ENCODE data around the gene DNAJB6. TPM values are rescaled to one million over a fixed set of nuclear protein-coding genes. Genes with fewer than 3 reads are reported as not detected.
A peak's percentile ranks its signal among the peaks of the same experiment; 100 is the strongest.

The DNAJB6 gene
- polyA plus RNA-seq, 1 donor from 2014 or later = 106 TPM

DNA sequence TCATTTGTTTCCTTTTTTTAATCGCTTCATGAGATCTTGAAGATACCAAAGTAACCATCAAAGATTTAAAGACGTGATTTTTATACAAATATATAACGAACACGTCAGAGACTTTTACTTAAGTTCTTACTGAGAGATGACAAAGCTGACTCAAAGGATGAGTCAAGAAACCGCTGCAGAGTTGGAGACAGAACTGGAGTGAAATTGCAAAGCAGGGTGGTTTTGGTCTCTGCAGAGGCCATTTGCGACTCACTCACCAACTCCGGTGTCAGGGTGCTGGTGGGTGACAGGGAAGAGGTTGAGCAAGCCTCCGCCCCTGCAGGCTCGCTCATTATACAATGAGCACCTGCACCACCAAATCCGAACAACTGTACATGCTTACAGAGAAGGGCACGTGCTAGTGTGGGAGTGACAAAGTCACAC, 75.2 kb downstream of the DNAJB6 start:
- no peaks in the 10 kb centered on the region for H3K9me3 Mint-ChIP-seq
- peaks cover 6% of the 10 kb centered on the region for H3K36me3 Mint-ChIP-seq
- no peaks in the 10 kb centered on the region for H3K27me3 Mint-ChIP-seq
- H3K4me1 Mint-ChIP-seq = peaks cover 0 to 4% (median 4%) of the 10 kb centered on the region in 3 donors
- H3K4me3 Mint-ChIP-seq = peak overlapping the region in 1 of 4 donors; percentile 28
- H3K27ac Mint-ChIP-seq = peak overlapping the region in 2 of 3 donors; percentile 39 to 78

DNA sequence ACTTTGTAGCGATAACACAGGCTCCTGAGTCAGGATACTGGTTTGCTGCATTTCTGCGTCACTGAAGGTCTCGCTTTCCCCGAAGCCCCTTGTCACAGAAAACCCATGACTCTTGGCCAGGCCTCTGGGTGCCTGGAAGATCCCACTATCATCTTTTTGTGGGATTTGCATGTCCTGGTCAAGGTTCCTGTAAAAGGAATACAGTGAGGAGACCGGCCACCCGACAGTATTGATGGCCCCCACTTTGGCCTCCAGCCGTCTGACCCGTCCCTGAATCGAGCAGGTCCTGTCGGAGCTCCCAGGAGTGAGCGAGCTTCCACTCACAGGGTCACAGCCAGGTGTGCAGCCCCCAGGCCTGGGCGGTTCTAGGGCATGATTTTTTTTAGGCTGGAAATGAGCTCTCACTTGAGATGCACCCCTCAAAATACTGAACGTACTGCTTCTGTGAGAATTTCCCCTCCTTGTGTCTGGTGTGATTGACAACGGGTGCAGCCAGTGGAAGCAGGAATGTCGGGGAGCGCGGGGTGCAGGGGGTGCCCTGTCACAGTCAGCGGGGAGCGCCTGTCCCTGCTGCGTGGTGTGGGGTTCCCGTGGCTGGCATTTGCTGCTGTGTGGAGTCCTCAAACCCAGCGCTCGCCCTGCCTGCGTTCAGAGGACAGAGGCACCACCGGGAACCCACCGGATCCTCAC, 75.8 kb downstream of the DNAJB6 start:
- Mint-ChIP-seq H3K27me3 (no peaks in the 10 kb centered on the region), H3K36me3 (peaks cover 8% of the 10 kb centered on the region), H3K9me3 (no peaks in the 10 kb centered on the region), H3K4me3 (no peak overlapping the region), H3K4me1 (peaks cover 0 to 4% (median 4%) of the 10 kb centered on the region in 3 donors), H3K27ac (no peak overlapping the region)

- Mint-ChIP-seq H3K9me3 (no peaks in the 10 kb centered on the region), H3K4me1 (peaks cover 0 to 4% (median 4%) of the 10 kb centered on the region in 3 donors), H3K27me3 (no peaks in the 10 kb centered on the region), H3K27ac (no peak overlapping the region), H3K36me3 (peaks cover 8% of the 10 kb centered on the region), H3K4me3 (no peak overlapping the region)
Measured at GRCh38 chr7:157413881-157414701, 77.3 kb downstream of the DNAJB6 start.

GRCh38 chr7:157414702-157415096, 77.9 kb downstream of the DNAJB6 start:
- H3K4me3 Mint-ChIP-seq = no peak overlapping the region
- no peak overlapping the region for H3K27ac Mint-ChIP-seq
- H3K36me3 Mint-ChIP-seq = peaks cover 8% of the 10 kb centered on the region
- H3K4me1 Mint-ChIP-seq = peaks cover 0 to 4% (median 4%) of the 10 kb centered on the region in 3 donors
- H3K27me3 Mint-ChIP-seq = no peaks in the 10 kb centered on the region
- no peaks in the 10 kb centered on the region for H3K9me3 Mint-ChIP-seq

DNA sequence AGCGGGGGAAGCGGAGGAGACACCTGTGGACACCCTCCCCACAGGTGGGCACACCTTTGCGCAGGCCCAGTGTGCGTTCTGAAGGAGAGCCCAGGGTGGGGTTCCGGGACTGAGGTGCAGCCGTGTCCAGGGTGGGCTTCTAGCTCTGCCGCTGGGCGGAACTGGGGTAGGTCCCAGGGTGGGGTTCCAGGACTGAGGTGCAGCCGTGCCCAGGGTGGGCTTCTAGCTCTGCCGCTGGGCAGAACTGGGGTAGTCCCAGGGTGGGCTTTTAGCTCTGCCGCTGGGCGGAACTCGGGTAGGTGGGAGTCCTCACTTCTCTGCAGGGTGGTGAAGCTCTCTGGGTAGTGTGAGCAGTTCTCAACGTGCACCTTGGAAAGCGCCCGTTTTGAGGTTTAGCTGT, 78.7 kb downstream of the DNAJB6 start:
- H3K27ac Mint-ChIP-seq = no peak overlapping the region
- no peaks in the 10 kb centered on the region for H3K9me3 Mint-ChIP-seq
- peaks cover 0 to 4% (median 4%) of the 10 kb centered on the region in 3 donors for H3K4me1 Mint-ChIP-seq
- no peak overlapping the region for H3K4me3 Mint-ChIP-seq
- H3K36me3 Mint-ChIP-seq = peaks cover 6% of the 10 kb centered on the region
- no peaks in the 10 kb centered on the region for H3K27me3 Mint-ChIP-seq

DNA sequence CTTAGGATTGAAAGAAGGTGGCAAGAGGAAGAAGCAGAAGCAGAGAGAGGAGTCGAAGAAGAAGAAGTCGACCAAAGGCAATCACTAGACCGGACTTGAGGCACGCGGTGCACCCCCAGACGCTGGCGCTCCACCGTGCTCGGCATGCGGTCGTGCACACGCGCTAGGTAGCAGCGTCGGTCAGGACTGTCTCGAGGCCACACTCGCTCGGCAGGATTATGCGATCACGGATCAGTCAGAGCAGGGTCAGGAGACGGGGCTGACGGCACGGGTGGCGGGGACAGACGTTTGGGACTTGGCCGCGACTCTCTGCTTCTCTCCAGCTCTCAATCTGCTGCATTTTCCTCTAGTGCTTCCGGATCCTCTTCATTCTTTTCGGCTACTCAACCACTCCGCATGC, 79.2 kb downstream of the DNAJB6 start:
- no peak overlapping the region for H3K4me3 Mint-ChIP-seq
- no peaks in the 10 kb centered on the region for H3K27me3 Mint-ChIP-seq
- H3K27ac Mint-ChIP-seq = no peak overlapping the region
- H3K36me3 Mint-ChIP-seq = peaks cover 5% of the 10 kb centered on the region
- no peaks in the 10 kb centered on the region for H3K9me3 Mint-ChIP-seq
- H3K4me1 Mint-ChIP-seq = peaks cover 0 to 4% (median 4%) of the 10 kb centered on the region in 3 donors

GRCh38 chr7:157418204-157419034, 81.6 kb downstream of the DNAJB6 start:
- H3K9me3 Mint-ChIP-seq = no peaks in the 10 kb centered on the region
- H3K27ac Mint-ChIP-seq = no peak overlapping the region
- no peak overlapping the region for H3K4me3 Mint-ChIP-seq
- H3K4me1 Mint-ChIP-seq = no peaks in the 10 kb centered on the region
- peaks cover 5% of the 10 kb centered on the region for H3K36me3 Mint-ChIP-seq
- no peaks in the 10 kb centered on the region for H3K27me3 Mint-ChIP-seq

GRCh38 chr7:157419035-157419293, 82.2 kb downstream of the DNAJB6 start:
- no peaks in the 10 kb centered on the region for H3K4me1 Mint-ChIP-seq
- no peaks in the 10 kb centered on the region for H3K9me3 Mint-ChIP-seq
- no peak overlapping the region for H3K27ac Mint-ChIP-seq
- peaks cover 5% of the 10 kb centered on the region for H3K36me3 Mint-ChIP-seq
- no peaks in the 10 kb centered on the region for H3K27me3 Mint-ChIP-seq
- H3K4me3 Mint-ChIP-seq = no peak overlapping the region

GRCh38 chr7:157422279-157422678, 85.5 kb downstream of the DNAJB6 start:
- Mint-ChIP-seq H3K4me1 (peaks cover 0 to 2% (median 0%) of the 10 kb centered on the region in 3 donors), H3K4me3 (no peak overlapping the region), H3K27ac (no peak overlapping the region), H3K36me3 (peaks cover 2% of the 10 kb centered on the region), H3K27me3 (no peaks in the 10 kb centered on the region), H3K9me3 (no peaks in the 10 kb centered on the region)

DNA sequence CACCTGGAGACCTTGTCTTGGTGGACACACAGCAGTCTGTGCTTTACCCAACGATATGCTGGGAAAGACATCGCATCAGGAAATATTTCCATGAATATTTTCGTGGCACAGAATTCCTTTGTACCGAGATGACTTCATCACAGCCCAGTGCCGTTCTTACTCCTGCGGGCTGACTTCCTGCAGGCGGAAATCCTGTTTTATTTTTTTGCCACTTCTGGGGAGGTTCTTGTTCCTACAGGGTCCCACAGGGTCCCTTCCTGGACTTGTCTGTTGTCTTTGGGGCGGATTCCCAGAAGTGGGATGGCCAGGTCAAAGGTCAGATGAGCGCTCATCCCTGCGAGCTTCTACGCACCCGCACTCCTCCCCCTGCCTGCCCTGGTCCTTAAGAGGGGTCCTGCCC, 86.5 kb downstream of the DNAJB6 start:
- Mint-ChIP-seq H3K27ac (no peak overlapping the region), H3K4me1 (peaks cover 0 to 2% (median 0%) of the 10 kb centered on the region in 3 donors), H3K36me3 (no peaks in the 10 kb centered on the region), H3K27me3 (no peaks in the 10 kb centered on the region), H3K9me3 (no peaks in the 10 kb centered on the region), H3K4me3 (no peak overlapping the region)

DNA sequence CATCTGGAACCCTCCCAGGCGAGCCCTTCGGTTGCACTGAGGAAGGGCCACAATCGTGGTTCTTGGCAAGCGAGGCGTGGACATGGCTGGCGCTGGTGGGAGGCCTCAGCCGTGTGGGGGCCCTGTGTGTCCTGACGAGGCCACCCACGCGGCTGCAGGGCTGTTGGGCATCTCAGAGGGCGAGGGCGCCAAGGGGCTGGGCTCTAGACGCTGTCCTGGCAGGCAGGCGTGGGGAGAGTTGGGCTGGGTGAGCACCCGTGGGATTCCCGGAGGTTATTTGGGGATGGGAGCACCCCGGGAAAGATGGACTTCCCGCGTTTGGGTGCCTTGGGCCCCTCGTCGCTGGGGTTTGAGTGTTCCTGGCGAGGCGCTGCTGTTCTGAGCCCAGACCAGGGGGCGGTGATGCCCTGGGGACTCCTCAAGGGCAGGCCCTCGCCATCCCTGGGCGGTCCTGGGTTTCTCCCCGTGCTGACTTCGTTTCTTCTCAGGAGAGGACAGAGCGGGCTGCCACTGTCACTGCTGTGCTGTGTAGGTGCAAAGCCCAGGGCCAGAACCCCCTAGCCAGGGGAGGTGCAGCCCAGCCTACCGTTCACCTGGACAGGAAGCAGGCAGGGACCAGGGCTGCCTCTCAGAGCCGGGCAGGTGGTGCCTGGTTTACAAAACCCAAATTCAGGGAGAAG, 87.2 kb downstream of the DNAJB6 start:
- Mint-ChIP-seq H3K4me3 (no peak overlapping the region), H3K36me3 (no peaks in the 10 kb centered on the region), H3K27ac (no peak overlapping the region), H3K27me3 (no peaks in the 10 kb centered on the region), H3K4me1 (peaks cover 0 to 2% (median 0%) of the 10 kb centered on the region in 3 donors), H3K9me3 (no peaks in the 10 kb centered on the region)

GRCh38 chr7:157425137-157425731, 88.4 kb downstream of the DNAJB6 start:
- H3K27me3 Mint-ChIP-seq = no peaks in the 10 kb centered on the region
- H3K9me3 Mint-ChIP-seq = no peaks in the 10 kb centered on the region
- no peak overlapping the region for H3K4me3 Mint-ChIP-seq
- H3K4me1 Mint-ChIP-seq = peaks cover 0 to 2% (median 0%) of the 10 kb centered on the region in 3 donors
- no peak overlapping the region for H3K27ac Mint-ChIP-seq
- no peaks in the 10 kb centered on the region for H3K36me3 Mint-ChIP-seq

- H3K4me1 Mint-ChIP-seq = peaks cover 0 to 2% (median 0%) of the 10 kb centered on the region in 3 donors
- no peaks in the 10 kb centered on the region for H3K27me3 Mint-ChIP-seq
- no peak overlapping the region for H3K4me3 Mint-ChIP-seq
- H3K9me3 Mint-ChIP-seq = no peaks in the 10 kb centered on the region
- no peak overlapping the region for H3K27ac Mint-ChIP-seq
- H3K36me3 Mint-ChIP-seq = no peaks in the 10 kb centered on the region
Measured at GRCh38 chr7:157425761-157426160, 89.0 kb downstream of the DNAJB6 start.

GRCh38 chr7:157426463-157427301, 89.9 kb downstream of the DNAJB6 start:
- Mint-ChIP-seq H3K4me3 (no peak overlapping the region), H3K27ac (no peak overlapping the region), H3K27me3 (no peaks in the 10 kb centered on the region), H3K9me3 (no peaks in the 10 kb centered on the region), H3K36me3 (no peaks in the 10 kb centered on the region), H3K4me1 (peaks cover 0 to 2% (median 0%) of the 10 kb centered on the region in 3 donors)
